IPS-NIHi7 (cell line): Measurements from ENCODE around the gene MYBPC1.

Experiments used
- DNase-seq: peaks from one replicate; pipeline ENCODE4 v3.0.0; 2012; ENCODE audit warnings: mixed read lengths; ENCODE audit errors: extremely low spot score

MYBPC1 gene

DNA sequence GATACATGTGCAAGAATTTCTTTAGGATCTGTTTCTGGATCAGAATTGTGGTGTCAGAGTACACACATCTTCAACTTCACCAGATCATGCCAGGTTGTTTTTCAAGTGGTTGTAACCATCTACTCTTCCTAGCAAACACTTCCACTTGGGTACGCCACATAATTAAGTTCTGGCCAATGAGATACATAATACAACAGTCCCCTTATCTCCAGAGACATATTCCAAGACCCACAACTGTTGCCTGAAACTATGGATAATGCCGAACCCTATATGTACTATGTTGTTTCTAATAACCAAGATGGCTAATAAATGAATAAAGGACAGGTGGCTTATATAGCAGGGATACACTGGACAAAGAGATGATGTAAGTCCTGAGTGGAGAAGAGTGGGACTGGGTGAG is 100.2 kb downstream of the MYBPC1 start:
- no peak for DNase-seq

DNA sequence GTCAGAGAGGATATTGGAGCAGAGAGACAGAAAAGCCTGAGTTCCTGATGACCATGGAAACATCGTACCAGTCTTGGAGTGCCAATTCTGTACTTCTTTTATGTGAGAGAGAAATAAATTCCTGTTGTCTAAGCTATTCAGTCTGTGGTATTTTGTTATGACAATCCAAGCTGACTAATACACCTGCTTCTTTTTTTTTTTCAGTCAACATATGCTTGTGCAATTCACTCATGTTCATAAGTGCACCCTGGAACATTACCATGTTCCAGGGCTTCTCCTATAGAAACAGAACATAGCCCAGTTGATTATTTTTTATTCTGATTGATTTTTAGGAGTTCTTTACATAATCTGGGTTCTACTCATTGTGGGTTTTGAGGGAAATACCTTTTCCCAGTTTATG is 100.9 kb downstream of the MYBPC1 start:
- DNase-seq: no peak

DNA sequence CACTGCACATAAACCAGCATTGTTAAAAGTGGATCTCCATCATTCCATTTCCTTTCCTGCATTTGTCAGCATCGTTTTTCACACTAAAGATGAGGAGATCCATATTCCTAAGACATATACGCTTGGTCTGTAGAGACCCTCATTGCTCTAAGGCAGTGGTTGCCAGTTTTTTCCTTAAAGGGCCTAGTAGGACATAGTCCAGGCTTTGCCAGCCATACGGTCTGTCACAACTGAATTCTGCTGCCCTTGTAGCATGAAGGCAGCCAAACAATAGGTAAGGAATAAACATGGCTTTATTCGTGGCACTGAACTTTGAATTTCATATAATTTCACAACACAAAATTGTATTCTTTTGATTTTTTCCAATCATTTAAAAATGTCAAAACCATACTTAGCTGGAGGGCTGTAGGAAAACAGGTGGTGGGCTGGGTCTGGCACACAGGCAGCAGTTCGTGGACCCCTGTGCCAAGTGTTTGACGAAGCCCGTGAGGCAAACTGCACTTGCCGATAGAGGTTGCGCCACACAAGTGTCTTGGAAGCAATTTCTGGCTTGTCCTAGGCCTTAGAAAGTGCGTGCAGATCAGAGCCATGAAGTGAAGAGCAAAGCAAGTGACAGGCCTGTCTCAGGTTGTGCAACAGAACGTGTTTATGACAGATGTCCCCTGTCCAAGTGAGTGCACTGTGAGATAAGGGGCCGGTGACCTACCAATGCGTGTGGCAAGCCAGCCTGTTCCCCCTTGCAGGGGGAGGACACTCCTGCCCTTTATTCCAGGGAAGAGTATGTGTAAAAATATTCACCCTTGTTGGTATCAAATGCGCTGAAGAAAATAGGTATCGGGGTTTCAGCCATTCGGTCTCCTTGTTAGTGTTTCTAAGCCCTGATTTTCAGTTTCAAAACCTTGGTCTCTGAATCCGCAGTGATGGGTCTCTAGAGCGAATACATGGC is 101.8 kb downstream of the MYBPC1 start:
- DNase-seq: peak; percentile 18

DNA sequence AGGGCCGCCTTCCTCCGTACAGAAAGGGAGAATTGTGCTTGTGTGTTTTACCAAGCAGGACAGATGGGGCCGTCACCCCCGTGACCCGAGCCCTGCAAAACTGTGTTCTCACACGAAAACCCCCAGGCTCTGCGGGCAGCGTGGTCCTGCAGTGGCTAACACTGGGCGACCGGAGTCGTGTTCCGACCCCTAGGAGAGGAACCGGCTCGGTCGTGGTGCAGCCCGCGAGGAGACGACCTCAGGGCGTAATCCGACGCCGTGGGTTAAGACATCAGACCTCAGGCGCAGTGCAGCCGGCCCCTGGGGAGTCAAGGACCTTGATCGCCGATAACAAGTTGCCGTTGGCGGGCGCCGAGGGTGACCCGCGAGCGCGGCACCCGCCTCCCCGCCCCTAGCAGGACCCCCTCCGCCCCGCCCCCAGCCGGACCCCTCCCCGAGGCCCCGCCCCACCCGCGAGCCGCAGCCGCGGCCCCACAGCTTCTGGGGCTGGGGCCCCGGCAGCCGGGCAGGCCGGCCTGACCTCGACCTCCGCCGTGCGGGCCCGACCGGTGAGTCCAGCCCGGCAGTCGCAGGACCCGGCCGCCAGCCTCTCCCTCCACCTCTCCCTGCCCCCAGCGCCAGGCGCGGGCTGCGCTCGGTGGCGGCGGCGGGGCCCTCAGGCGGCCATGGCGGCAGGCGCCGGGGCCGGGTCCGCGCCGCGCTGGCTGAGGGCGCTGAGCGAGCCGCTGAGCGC is 102.6 kb downstream of the MYBPC1 start, which contains the start of gene CHPT1:
Gene CHPT1 (plus strand): TSS at position 444 of the 733 bp plus-strand sequence. CDS start 222 bp downstream, at position 666.
- peak; percentile 87 for DNase-seq

DNA sequence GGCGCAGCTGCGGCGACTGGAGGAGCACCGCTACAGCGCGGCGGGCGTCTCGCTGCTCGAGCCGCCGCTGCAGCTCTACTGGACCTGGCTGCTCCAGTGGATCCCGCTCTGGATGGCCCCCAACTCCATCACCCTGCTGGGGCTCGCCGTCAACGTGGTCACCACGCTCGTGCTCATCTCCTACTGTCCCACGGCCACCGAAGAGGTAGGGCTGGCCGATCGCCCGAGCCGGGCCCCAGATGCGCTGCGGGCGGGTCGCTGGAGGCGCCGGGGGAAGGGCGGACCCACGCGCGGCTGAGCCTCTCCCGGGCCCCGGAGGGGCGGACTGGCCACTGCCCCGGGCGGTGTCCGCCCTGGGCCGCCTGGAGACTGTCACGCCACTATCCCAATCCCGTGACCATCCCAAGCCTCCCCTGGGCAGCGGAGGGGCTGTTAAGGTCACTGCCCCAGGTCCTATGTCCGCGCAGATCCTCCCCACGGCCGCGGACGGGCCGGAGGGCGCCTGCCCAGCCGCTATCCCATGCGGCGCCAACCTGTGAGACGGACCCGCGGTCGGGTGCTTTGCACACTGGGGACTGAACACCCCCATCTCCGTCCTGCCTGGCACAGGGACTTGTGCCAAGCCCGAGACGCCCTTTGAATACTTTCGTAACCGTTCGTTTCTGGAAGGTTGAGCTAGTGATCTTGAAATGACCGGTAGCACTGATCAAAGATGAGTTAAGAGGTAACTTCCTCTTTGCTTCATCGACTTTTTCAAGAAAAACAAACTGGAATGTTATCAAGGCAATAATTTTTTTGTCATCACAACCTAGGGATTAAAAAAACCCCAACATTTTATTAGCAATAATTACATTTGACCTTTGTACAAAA is 103.4 kb downstream of the MYBPC1 start:
- peak; percentile 18 for DNase-seq

DNA sequence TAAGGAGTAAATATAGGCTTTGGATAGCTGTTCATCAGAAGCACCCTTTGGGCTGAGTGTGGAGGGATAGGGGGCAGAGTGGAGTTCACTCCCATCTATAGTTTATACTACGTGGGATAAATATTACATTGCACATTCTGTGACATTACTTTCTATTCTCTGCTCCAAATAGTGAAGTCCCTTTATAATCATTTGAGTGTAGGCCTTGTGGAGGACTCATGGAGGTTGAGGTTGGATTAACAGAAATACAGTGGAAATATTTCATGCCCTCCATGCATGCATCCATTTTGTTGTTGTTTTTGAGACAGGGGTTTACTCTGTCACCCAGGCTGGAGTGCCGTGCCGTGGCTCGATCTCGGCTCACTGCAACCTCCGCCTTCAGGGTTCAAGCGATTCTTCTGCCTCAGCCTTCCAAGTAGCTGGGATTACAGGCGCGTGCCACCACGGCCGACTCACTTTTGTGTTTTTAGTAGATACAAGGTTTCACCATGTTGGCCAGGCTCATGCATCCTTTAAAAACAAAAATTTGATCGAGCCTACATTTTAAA is 104.1 kb downstream of the MYBPC1 start:
- DNase-seq: no peak

DNA sequence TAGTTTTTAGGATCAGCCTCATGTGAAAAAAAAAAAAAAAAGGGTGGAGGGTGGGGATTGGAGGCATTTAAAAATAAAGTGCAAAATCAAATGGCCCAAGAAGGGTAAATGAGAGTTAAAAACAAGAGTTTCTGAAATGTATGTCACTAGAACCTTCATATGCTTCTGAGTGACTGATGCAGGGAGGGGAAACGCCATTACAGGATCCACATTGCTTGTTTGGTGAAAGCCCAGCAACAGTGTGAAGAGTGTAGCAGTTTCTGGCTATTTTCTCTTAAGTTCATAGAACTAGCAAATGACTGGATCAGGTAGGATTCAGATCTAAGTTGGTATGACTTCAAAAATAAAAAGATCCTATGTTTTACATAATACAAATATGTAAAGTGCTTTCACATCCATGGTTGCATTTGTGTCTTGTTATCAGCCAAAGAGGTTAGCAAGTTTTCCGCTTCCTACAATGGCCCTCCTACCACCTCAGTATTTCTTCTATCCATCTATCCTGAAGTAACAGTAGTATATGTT is 105.6 kb downstream of the MYBPC1 start:
- no peak for DNase-seq

DNA sequence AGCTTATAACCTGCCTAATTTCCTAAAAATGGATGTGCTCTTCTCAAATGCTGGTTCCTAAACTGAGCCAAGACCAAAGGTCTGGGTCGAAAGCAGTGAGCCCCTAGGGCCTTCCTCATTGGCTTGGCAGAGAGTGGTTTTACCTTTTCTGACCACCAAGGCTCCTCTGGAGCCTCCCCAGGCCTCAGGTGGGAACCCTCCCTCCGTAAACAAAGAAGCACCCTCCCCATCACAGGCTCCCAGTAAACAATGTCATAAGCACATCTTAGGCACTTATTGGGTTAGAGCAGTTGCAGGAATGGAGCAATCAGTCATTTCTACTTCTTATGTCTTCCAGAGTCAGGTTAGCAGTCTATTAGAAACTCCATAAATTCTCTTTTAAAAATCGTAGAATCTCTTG is 108.7 kb downstream of the MYBPC1 start:
- peak; percentile 28 for DNase-seq

DNA sequence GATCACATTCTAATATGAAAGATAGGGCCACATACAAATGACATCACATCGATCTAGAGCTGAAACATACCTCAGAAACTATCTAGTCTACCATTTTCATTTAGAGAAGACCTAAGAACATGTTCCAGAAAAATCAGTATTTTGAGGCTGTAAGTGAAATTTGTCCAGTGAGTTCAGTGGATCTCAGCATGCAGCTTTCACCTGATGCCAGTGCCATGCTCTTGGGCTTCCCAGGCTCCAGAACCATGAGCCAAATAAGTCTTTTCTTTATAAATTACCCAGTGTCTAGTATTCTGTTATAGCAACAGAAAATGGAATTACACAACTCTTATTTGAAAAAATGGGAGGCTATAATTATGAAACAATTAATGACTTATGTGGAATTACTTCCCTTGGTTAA is 111.6 kb downstream of the MYBPC1 start:
- DNase-seq: no peak

DNA sequence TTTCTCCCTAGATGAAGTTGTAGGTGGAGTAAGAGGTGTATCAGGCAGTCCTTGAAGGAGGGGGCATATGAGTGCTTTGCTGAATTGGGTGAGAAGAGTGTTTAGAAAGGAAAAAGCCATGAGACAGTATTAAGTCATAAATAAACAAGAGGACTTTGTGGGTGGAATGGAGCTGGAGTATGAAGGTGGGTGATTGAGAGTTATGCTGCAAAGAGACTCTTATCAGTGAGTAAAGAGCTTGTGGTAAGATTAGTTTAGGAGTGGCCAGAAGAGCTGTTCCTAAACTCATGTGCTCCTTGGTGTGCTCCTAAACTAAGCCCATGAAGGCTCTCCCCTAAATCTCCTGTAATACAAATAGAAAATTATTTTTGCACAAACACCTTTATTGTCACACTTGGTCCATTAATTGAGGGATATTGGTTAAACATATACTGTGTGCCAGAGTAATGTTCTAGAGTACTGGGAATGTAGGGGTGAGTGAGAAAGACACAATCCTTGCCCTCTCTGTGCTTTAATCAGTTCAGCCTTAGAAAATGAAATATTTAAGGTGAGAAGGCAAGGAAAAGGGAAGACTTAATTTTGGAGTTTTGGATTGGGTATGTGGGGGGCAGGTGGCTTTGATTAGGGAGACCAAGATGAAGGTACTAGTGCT is 112.5 kb downstream of the MYBPC1 start:
- no peak for DNase-seq

DNA sequence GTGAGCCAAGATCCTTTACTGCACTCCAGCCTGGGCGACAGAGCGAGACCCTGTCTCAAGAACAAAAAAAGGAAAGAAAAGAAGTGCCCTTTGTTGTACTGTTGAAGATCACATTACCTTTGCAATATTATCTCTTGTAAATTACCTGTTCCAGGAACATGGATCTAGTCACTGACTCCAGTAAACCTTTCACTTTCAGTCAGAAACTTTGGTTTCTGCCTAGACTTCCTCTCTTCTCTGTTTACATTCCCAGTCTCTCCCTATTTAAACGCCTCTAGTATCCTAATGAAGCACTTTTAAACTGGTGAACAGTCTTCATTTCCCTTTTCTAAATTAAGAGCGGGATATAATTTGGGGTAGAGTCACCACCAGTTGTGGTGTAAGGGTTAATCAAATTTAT is 115.5 kb downstream of the MYBPC1 start:
- no peak for DNase-seq

DNA sequence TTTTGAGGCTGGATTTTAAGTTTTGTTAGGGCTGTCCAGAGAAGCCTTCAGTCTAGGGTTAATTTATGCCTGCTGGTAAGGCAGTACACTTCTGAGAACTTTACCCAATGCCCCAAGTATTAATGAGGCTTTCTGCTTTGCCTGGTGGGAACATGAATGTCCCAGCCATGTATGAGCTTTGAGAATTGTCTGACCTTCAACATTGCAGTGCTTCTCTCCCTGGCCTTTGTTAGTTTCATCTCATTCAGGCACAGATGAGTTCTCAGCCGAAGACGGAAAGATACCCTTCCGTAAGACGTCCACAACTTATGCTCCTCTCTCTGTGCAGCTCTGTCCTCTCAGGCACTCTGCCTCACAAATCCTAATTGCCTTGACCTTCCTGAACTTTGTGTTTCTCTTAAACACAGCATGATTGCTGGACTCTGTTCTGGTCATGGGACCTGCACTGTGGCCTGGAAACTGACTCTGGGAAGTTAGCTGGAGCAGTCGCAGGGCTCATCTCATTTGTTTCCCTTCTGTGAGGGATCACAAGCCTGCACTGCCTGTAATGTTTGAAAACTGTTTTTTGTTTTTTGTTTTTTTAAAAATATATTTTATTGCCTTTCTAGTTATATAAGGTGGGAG is 118.4 kb downstream of the MYBPC1 start:
- DNase-seq: no peak

DNA sequence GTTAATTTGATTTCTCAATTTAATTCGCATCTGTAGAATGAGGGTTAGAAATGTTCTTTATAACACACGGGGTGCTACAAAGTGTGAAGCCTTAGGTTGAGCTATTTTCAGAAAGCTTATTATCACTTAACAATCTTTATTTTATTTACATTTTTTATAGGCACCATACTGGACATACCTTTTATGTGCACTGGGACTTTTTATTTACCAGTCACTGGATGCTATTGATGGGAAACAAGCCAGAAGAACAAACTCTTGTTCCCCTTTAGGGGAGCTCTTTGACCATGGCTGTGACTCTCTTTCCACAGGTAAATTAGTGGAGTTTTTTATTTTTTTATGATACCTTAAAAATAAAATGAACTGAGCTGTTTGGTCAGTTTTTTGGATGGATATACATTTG is 119.2 kb downstream of the MYBPC1 start:
- DNase-seq: no peak

DNA sequence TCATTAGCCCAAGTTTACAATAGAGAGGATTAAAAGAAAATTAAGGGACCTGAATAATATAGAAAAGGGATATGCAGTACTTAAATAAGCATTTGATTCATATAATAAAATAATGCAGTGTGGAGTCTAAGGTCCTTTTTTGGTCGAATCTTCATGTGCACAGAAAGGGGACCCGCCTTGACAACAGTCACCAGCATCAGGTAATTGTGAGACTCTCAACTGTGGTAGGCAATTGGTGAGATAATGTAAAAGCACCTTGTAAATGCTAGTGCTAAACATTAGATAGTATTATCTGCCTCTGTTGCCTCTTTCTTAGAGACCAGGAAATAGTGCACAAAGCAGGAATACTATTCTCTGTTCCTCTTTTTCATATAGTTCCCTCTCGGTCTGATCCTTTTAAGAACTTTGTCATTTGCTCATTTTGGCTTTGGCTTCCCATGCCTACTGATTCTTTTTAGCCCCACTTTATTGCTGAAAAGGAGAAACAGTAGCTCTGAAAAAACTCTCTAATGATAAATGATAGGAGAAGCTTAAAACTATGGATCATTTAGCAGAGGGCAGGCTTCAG is 120.2 kb downstream of the MYBPC1 start:
- no peak for DNase-seq

DNA sequence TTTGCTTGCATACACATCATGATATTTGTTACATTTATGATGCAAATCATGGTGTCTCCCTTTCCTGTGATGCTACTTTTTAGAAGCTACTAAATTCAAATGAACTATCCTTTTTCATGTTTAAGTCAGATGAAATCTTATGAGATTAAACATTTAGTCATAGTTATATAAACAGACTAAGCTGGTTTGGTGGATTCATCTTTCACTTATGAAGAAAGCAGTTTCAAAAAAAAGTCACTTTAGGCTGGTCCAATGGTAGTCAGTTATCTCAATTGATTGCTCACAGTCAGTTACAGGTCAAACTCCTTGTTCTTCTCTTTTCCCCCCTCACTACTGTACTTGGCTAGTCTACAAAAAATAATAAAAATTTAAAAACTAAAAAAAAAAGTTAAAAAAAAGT is 124.8 kb downstream of the MYBPC1 start:
- DNase-seq: no peak

DNA sequence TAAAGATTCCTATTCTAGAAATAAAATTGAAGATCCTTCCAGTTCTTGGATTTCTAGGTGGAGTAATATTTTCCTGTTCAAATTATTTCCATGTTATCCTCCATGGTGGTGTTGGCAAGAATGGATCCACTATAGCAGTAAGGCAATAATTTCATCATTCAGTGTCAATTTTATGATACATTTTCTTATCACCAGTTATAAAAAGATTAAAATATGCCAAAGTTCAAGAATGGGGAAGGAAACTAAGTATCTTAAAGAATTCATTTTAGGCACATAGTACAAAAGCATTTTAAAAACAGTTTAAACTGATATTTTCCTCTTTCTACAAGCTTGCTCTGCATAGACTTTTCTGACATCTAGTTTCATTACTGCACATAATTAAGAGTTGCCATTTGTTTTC is 125.3 kb downstream of the MYBPC1 start:
- DNase-seq: no peak

DNA sequence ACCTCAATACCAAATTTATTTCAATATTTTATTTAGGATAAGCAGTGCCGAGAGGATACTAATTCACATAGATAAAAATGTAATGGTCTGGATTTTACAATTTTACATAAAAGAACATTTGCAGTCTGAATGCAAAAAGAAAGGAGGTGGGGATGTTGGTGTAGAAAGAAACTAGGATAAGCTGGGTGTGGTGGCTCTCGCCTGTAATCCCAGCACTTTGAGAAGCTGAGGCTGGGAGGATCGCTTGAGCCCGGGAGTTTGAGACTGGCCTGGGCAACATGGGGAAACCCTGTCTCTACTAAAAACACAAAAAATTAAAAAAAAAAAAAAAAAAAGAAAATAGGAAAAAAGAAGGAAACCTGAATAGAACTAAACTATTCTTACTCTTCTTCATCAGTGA is 127.6 kb downstream of the MYBPC1 start:
- DNase-seq: no peak

DNA sequence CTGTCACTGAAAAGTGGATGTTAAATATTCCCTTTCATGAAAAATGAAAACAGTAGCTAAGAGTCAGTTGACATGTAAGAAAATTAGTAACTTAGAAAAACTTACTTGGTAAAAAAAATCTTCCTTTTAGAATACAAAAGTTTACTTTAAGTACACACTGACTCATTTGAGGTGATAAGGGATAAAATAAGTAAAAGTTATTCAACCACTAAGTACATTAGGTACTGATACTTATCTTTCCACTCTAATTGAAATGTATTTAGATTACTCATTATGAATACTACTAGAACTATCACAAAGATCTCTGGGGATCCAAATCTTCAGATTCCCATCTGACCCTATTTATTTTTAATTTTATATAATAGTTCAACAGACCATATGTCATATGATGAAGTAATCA is 132.3 kb downstream of the MYBPC1 start:
- DNase-seq: no peak

DNA sequence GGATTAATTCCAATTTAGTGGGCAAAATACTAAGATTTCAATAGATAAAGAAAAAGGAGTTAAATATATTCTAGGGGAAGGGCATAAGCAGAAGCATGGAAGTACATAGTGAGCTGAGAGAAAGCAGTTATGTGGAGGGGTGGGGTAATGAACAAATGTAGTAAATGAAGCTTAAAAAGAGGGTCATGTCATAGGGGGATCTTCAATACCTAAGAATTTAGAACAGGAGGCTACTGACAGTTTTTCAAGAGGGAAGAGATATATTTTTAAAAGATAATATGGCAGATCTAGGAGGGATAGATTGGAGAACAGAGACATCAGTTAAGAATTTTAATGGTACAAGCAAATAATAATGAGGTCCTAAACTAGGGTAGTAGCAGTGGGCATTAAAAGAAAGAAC is 135.1 kb downstream of the MYBPC1 start:
- DNase-seq: no peak

DNA sequence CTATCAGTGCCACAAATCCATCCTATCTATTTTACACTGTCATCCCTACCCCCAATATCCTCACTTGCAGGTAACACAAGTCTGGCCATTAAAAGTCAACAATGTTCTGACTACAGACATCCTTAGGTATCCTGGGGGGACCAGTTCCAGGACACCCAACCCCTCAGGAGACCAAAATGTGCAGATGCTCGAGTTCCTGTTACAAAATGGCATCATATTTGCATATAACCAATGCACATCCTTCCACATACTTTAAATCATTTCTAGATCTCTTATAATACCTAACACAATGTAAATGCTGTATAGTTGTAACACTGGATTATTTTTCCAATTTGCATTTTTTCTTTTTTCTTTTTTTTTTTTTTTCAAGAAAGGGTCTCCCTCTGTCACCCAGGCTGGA is 137.5 kb downstream of the MYBPC1 start:
- no peak for DNase-seq
